NCI-H146 treated with DMSO at 0.1 percent for 48 hours (cell line): ENCODE results near the gene SLC25A40.

Experiments
- DNase-seq: peaks from one replicate; lab custom pipeline; 2025; ENCODE audit not compliant: unreplicated experiment; lab: John Stamatoyannopoulos, UW

SLC25A40 gene

GRCh38 chr7:87785368-87785995 lies 90.7 kb downstream of the SLC25A40 start:
- no peak for DNase-seq

- DNase-seq = no peak
Observed at GRCh38 chr7:87784424-87784823, 91.7 kb downstream of the SLC25A40 start.
